GM18502 (cell line): ENCODE data around the gene MFAP1.
"Not testable (repeated sequence)": the region's sequence is repeated elsewhere in the genome, so short reads cannot be mapped to it uniquely, and the experiment has no call there.

Experiments
- ATAC-seq: cut with Tn5 transposase; IDR thresholded peaks from one replicate; pipeline ENCODE4 v1.9.1; 2021; ENCODE audit warnings: mild to moderate bottlenecking; ENCODE audit not compliant: unreplicated experiment, poor library complexity

MFAP1 gene

GRCh38 chr15:43826029-43826507, 1.6 kb upstream of the MFAP1 start:
- ATAC-seq, result no peak

DNA sequence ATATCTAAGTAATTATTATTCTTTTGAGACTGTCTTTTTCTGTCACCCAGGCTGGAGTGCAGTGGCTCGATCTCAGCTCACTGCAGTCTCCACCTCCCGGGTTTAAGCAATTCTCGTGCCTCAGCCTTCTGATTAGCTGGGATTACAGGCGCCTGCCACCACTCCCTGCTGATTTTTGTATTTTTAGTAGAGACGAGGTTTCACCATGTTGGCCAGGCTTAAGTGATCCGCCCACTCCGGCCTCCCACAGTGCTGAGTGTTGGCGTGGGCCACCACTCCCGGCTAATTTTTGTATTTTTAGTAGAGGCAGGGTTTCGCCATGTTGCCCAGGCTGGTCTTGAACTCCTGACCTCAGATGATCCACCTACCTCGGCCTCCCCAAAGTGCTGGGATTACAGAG, 815 bp upstream of the MFAP1 start:
- not testable (repeated sequence) for ATAC-seq

GRCh38 chr15:43821505-43821904, 3.0 kb downstream of the MFAP1 start:
- ATAC-seq, result no peak

GRCh38 chr15:43815064-43815463, 9.4 kb downstream of the MFAP1 start:
- not testable (repeated sequence) for ATAC-seq

DNA sequence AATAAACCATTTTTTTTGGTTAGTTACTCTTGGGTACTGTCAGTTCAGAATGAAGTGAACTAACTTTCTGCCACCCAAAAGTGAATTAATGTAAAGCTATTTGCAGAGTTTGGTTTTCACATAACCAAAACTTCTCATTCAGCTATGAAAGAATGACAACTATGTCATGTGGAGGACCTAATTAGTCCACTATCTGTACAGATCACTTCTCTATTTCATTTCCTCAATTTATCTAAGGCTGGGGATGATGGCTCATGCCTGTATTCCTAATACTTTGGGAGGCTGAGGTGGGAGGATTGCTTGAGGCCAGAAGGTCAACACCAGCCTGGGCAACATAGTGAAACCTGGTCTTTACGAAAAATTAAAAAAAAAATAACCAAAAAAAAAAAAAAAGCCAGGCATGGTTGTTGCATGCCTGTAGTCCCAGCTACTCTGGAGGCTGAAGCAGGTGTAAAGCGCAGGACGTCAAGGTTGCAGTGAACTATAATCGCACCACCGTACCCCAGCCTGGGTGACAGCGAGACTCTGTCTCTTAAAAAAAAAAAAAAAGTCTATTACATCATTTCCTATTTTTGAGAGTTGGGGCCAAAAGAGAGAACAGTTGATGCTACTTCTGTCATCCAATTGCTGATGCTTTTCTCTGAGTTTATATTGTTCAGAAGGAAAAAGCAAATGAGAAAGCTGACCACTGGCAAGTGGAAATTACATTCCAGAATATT, 15.4 kb downstream of the MFAP1 start:
- ATAC-seq, result peak; percentile 72

DNA sequence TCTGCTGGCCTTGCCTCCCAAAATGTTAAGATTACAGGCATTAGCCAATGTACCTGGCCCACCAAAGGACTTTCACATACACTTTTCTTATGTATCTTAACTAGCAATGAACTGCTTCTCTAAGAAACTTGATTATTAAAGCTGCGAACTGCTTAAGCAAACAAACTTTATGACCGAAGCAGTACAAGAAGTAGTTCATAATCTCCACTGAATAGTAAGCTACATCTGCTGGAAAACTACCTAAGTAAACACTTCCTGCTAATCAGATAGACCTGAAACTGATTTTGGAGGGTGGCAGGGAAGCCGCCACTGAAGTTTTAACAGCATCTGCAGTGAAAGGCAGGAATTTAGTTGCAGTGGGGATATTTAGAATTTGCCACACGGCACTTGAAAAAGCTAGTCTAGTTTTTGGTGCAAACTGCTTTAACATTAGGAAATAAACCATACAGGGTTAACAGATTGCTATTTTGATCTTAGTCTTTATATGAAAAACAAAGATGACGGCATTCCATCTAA, 16.0 kb downstream of the MFAP1 start:
- ATAC-seq, result no peak

DNA sequence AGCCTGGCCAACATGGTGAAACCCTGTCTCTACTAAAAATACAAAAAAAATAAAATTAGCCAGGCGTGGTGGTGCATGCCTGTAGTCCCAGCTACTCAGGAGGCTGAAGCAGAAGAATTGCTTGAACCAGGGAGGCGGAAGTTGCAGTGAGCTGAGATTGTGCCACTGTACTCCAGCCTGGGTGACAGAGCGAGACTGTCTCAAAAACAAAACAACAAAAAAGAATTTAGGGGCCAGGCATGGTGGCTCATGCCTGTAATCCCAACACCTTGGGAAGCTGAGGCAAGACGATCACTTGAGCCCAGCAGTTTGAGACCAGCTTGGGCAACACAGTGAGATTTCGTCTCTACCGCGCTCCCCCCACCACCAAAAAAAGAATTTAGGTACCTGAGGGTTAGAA, 21.8 kb downstream of the MFAP1 start:
- not testable (repeated sequence) for ATAC-seq

GRCh38 chr15:43800286-43801141, 24.0 kb downstream of the MFAP1 start, which contains the start of gene HYPK:
Gene HYPK, plus strand, starts transcription at chr15:43800599. Its CDS starts 24 bp downstream, at chr15:43800623.
- peak; percentile 93 for ATAC-seq

DNA sequence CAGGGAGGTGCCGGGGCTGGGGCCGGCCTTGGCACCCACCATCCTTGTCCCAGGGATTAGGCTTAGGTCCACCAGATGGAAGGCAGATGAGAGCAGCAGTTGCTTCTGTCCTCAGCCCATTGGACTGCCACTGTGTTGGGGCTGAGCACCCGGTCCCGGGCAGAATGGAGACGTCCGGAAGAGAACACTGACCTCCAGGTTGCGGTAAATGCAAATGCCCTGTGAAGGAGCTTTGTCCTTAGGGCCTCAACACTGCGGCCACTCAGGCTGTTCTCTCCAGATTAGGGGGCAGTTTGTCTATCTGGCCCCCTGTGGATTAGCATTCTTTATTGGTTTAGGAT, 24.6 kb downstream of the MFAP1 start, which contains the start of gene SERINC4:
SERINC4 (minus strand) TSS at position 276 of the 341 bp plus-strand sequence; CDS start at position 42, 234 bp downstream.
- no peak for ATAC-seq

DNA sequence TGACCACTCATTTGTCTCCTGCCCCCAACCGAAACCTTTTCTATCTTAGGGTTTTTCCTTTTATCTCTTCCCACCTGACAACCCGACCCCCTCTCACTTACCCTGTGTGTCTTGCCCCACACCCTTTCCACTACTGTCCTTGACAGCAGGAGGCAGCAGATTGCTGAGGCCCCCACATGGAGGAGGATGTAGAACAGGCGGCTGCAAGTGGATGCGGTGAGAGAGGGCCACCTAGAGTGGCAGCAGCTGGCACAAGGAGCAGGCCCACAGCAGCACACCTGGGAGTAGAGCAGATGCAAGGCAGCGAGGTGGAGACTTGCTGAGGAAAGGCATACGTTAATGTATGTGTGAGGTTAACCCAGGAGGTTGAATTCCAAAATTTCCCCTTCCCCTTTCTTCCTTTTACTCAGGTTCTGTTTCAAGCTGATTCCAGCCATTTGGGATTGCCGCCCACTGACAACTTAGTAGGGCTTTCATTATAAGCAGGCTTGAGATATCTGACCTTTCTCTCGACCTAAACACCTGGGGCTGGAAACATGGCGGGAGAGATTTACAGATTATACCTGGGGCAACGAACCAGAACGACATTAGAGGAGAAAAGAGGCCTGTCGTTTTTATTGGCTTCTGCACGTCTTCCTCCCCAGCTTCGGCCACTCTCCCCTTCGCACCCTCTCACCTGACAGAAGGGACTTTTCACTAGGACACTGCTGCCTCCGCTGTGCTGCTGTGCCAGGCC, 25.1 kb downstream of the MFAP1 start:
- no peak for ATAC-seq

DNA sequence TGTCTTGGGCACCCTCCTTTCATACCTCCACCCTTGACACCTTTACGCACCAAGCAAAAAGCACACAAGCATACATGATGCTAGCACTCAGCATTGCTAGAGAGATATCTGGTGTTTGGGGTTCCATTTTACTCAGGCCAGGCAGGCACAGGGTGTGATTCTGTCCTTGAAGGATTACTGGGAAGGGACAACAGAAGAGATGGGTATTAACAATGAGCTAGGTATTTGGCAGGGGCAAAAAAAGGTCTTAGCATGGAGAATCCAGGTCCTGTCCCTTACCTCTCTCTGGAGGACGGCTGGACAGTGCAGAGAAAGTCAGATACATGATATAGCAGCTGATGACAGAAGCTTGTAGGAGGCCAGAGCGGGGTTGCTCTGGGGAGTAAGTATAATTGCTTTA, 27.9 kb downstream of the MFAP1 start:
- no peak for ATAC-seq

- no peak for ATAC-seq
Observed at GRCh38 chr15:43795997-43796396, 28.5 kb downstream of the MFAP1 start.

- ATAC-seq, result no peak
Observed at GRCh38 chr15:43795197-43795596, 29.3 kb downstream of the MFAP1 start.

DNA sequence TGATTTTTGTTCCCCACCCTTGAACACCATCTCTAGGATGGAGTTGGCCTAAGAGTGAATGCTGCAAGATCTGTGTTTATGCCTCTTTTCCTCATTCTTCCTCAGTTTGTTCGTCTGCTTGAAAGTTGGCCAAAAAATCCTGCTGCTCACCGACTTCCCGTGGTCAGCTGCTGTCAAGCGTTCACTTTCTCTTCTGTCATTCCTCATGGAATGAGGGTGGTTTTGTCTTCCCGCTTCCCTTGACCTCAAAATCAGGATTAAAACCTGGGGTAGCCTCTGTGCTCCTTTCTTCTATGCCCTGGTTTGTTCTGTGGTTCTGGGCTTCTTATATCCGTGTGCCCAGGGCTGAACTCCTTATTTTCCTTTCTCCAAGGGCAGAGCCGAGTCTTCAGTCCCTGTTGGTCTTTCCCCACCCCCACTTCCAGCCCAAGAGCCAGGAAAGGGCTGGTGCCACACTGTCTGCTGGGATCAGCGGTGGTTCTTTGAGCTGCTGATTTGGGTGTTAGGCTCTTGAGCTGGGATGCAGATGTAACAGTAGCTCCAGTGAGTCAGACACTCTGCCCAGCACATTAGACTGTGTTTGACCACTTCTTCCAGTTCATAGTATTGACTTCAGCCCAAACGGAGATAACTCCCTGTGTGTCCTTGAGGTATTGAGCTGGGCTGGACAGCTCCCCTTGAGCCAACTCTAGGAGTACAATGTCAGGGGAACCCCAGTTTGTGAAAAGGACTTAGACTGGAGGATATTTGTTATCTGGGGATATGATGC, 30.0 kb downstream of the MFAP1 start:
- no peak for ATAC-seq

- no peak for ATAC-seq
Observed at GRCh38 chr15:43793647-43794046, 30.8 kb downstream of the MFAP1 start.

DNA sequence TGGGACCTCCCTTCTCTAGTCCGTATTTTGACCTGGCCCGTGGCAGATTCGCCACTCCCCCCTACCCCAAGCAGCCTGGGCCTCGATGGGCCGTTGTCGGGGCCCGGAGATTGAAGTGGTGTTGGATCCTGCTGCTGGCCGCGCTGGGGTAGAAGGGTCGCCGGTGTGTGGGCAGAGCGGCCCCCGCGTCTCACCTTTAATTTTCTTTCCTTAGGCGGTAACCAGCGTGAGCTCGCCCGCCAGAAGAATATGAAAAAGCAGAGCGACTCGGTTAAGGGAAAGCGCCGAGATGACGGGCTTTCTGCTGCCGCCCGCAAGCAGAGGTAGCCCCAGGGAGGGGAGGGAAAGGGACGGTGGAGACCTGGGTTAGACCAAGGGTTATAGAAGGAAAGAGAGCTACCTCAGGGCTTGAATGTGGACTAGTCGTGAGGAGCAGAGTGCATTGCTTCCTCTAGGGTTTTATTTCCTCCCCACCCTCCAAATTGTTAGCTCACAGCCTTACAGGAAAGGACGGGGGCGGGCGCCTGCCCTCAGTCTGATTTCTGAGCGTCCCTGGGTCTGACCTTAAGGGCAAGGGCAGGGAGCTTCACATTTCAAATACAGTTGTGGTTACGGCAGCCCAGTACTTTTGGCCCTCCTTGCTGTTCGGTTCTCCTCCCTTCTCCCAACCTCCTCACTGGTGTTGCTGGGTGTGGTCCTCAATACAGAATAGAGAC, 31.6 kb downstream of the MFAP1 start:
- ATAC-seq, result no peak

DNA sequence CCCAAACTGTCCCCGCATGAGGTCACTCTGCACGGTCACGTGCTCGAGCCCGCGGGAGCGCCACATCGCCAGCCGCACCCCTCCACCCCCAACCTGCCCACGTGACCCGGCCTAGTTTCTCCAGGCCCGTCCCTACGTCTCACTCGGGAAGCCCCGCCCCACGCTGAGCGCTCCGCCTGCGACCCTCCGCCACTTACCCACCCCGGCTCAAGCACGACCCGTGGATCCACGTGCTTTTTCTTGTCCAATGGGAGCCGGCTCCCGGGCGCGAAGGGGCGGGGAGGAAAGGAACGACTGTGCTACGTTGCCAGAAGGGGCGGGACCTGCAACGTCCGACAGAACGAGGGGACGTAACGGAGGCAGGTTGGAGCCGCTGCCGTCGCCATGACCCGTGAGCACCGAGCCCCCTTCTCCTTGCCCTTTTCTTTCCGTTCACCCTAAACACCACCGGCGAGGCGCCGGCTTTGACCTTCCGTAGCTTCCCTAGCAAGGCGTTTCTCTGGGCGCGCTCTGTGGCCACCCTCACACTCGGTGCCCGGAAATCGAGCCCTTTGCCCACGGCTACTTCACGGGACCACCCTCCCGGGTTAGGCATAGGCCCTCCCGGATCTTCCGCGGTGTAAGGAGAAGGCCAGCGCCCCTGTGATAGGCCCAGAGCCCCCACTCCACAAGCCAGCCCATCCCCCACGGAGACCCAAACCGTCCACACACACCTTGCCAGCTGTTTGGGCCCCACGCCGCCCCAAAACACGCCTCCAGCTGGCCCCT, 32.3 kb downstream of the MFAP1 start, which contains the start of gene SERF2:
SERF2 (plus strand) TSS at position 328 of the 768 bp plus-strand sequence; CDS start at position 385, 57 bp downstream.
- ATAC-seq, result peak; percentile 91

DNA sequence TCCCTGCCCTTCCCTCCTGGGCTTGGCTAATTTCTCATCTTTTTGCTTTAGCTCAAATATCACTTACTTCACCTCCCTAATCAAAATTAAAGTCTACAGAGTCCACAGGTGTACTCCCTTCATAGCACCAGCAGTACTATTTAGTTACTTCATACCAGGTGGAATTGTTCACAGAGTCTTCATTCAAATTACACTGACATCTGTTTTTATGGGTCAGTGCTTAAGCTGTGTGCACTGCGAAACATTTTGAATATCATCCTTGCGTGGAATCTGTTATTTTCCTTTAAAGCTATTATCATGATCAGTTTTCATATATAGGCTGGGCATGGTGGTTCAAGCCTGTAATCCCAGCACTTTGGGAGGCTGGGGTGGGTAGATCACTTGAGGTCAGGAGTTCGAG, 35.1 kb downstream of the MFAP1 start:
- no peak for ATAC-seq
